ENCODE measurements around the gene SMOC2.

SMOC2 gene

DNA sequence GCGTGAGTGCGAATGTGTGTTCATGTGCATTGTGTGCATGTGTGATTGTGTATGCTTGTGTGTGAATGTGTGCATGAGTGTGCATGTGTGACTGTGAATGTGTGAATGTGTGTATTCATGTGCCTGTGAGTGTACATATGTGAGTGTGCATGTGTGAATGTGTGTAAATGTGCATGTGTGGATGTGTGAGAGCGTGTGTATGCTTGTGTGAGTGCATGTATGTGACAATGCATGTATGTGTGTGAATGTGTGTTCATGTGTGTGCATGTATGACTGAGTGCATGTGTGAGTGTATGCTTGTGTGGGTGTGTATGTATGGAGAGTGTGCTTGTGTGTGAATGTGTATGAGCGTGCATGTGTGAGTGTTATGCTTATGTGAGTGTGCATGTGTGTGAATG lies 77.4 kb downstream of the SMOC2 start:
- H3K27me3 ChIP-seq (ENCODE audit: control insufficient read depth, insufficient read depth, low read length) = no peaks in the 10 kb centered on the region
- no peak overlapping the region for H3K4me3 ChIP-seq (ENCODE audit: low read depth, low read length)
- no peak overlapping the region for H3K27ac ChIP-seq (ENCODE audit: low read depth, low read length)
- no peaks in the 10 kb centered on the region for H3K36me3 ChIP-seq (ENCODE audit: control insufficient read depth, insufficient read depth, low read length)
- H3K9me3 ChIP-seq (ENCODE audit: control insufficient read depth, insufficient read depth, low read depth, low read length) = no peaks in the 10 kb centered on the region
- no peaks in the 10 kb centered on the region for H3K4me1 ChIP-seq (ENCODE audit: control insufficient read depth, insufficient read depth, low read length)
- H3K9ac ChIP-seq (ENCODE audit: low read length) = no peak overlapping the region

GRCh38 chr6:168518867-168519266 lies 77.9 kb downstream of the SMOC2 start:
- H3K27me3 ChIP-seq (ENCODE audit: control insufficient read depth, insufficient read depth, low read length) = no peaks in the 10 kb centered on the region
- no peaks in the 10 kb centered on the region for H3K4me1 ChIP-seq (ENCODE audit: control insufficient read depth, insufficient read depth, low read length)
- H3K4me3 ChIP-seq (ENCODE audit: low read depth, low read length) = no peak overlapping the region
- no peak overlapping the region for H3K27ac ChIP-seq (ENCODE audit: low read depth, low read length)
- no peak overlapping the region for H3K9ac ChIP-seq (ENCODE audit: low read length)
- no peaks in the 10 kb centered on the region for H3K9me3 ChIP-seq (ENCODE audit: control insufficient read depth, insufficient read depth, low read depth, low read length)
- no peaks in the 10 kb centered on the region for H3K36me3 ChIP-seq (ENCODE audit: control insufficient read depth, insufficient read depth, low read length)

- H3K4me1 ChIP-seq (ENCODE audit: control insufficient read depth, insufficient read depth, low read length) = 0 out of 2 replicates have a peak, but pooled peaks cover 2% of the 10 kb centered on the region
- no peaks in the 10 kb centered on the region for H3K36me3 ChIP-seq (ENCODE audit: control insufficient read depth, insufficient read depth, low read length)
- no peak overlapping the region for H3K4me3 ChIP-seq (ENCODE audit: low read depth, low read length)
- no peaks in the 10 kb centered on the region for H3K9me3 ChIP-seq (ENCODE audit: control insufficient read depth, insufficient read depth, low read depth, low read length)
- H3K27me3 ChIP-seq (ENCODE audit: control insufficient read depth, insufficient read depth, low read length) = no peaks in the 10 kb centered on the region; the same call in 1 of the 2 replicates
- no peak overlapping the region for H3K9ac ChIP-seq (ENCODE audit: low read length)
- H3K27ac ChIP-seq (ENCODE audit: low read depth, low read length) = no peak overlapping the region
Measured at GRCh38 chr6:168520233-168520632, 79.2 kb downstream of the SMOC2 start.

DNA sequence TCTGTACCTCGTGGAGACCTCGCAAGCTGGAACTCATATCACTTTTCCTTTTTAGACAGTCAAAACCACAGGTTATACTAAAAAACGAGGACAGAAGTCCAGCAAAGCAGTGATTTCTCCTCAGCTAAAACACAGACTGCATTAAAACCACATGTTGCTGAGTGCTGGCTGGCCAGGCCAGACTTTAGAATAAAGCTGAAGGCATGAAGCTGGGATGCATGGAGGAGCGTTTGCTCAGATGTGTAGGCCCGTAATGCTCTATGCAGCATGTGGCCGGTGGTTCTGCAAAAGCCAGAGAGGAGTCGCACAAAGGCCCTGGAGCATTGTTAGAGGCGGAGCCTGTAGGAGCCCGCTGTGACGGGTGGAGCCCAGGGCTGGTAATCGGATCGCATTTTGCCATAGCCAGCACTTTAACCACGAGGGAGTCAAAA lies 83.6 kb downstream of the SMOC2 start:
- no peaks in the 10 kb centered on the region for H3K9me3 ChIP-seq (ENCODE audit: control insufficient read depth, insufficient read depth, low read depth, low read length)
- H3K9ac ChIP-seq (ENCODE audit: low read length) = no peak overlapping the region
- no peaks in the 10 kb centered on the region; the same call in 1 of the 2 replicates for H3K27me3 ChIP-seq (ENCODE audit: control insufficient read depth, insufficient read depth, low read length)

DNA sequence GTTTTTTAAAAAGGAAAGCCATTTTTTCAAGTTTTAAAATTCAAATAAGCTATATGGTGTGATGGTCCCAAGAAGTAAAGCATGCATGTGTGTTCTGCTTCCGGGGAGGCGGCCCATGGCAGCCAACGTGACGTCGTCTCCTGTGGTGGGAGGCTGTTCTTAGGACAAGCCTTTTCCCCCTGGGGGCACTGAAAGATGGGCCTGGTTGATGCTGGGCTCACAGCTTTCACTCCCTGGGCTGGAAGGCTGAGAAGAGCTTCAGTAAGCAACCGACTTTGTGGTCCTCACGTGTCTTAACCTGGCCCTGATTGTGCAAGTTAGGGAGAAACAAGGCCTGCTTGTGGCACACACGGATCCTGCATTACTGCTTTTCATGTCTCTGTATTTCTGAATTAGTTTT lies 84.1 kb downstream of the SMOC2 start:
- Histone ChIP-seq H3K9ac (ENCODE audit: low read length) (no peak overlapping the region), H3K4me3 (ENCODE audit: low read depth, low read length) (no peak overlapping the region), H3K27ac (ENCODE audit: low read depth, low read length) (no peak overlapping the region), H3K9me3 (ENCODE audit: control insufficient read depth, insufficient read depth, low read depth, low read length) (no peaks in the 10 kb centered on the region), H3K27me3 (ENCODE audit: control insufficient read depth, insufficient read depth, low read length) (no peaks in the 10 kb centered on the region; the same call in 1 of the 2 replicates), H3K4me1 (ENCODE audit: control insufficient read depth, insufficient read depth, low read length) (0 out of 2 replicates have a peak, but pooled peaks cover 2% of the 10 kb centered on the region), H3K36me3 (ENCODE audit: control insufficient read depth, insufficient read depth, low read length) (no peaks in the 10 kb centered on the region)

More for the DNA sequence above, 83.6 kb downstream of the SMOC2 start:
- Histone ChIP-seq H3K4me1 (ENCODE audit: control insufficient read depth, insufficient read depth, low read length) (0 out of 2 replicates have a peak, but pooled peaks cover 2% of the 10 kb centered on the region), H3K27ac (ENCODE audit: low read depth, low read length) (no peak overlapping the region), H3K36me3 (ENCODE audit: control insufficient read depth, insufficient read depth, low read length) (no peaks in the 10 kb centered on the region), H3K4me3 (ENCODE audit: low read depth, low read length) (no peak overlapping the region)

DNA sequence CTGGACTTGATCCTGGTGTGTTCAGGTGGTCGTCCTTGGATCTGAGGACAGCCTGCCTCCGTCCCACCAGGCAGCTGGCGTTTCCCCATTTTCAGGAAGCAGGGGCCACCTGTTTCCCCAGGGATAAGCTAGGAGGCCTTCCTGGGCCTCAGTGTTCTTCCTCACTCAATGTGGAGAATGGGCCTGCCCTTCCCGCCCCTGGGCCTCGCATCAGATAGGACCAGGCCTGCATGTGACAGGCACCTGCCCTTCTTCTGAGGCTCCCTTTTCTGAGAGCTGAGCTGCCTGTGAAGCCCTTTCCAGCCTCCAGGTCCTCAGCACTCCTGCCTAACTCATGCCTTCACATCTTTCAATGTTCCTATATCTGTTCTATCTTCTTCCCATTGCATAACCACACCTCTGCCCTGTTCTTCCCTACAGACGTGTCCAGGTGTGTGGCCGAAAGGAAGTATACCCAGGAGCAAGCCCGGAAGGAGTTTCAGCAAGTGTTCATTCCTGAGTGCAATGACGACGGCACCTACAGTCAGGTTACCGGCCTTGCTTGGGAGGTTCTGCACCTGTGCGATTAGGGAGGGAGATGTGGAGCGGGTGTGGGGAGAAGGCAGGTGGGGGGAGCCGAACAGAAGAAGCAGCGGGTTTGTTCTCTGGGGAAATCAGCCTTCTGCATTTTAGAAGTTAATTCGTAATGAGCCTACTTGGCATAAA lies 85.1 kb downstream of the SMOC2 start:
- H3K27me3 ChIP-seq (ENCODE audit: control insufficient read depth, insufficient read depth, low read length) = no peaks in the 10 kb centered on the region; the same call in 1 of the 2 replicates
- H3K36me3 ChIP-seq (ENCODE audit: control insufficient read depth, insufficient read depth, low read length) = no peaks in the 10 kb centered on the region
- no peak overlapping the region for H3K27ac ChIP-seq (ENCODE audit: low read depth, low read length)
- H3K9ac ChIP-seq (ENCODE audit: low read length) = no peak overlapping the region
- no peaks in the 10 kb centered on the region for H3K9me3 ChIP-seq (ENCODE audit: control insufficient read depth, insufficient read depth, low read depth, low read length)
- H3K4me1 ChIP-seq (ENCODE audit: control insufficient read depth, insufficient read depth, low read length) = 0 out of 2 replicates have a peak, but pooled peaks cover 2% of the 10 kb centered on the region
- H3K4me3 ChIP-seq (ENCODE audit: low read depth, low read length) = no peak overlapping the region

DNA sequence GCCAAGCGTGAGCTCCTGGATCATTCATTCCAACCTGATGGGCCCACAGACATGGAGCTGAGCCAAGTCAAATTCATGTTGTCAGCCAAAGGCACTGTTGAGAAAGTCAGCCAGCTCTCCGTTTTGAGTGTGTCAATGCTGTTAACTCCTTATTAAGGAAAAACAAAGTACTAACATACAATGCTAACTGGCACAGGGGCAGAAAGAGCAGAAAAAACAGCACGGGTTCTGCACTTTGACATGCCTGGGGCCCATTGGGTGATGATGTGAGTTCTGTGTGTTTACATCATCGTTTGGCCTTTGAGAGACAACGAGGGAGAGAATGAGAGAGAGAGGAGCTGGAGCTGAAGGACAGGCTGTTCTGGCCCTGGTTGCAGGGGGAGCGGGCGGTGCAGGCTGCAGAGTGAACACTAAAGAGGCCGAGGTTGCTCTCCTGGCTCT lies 85.9 kb downstream of the SMOC2 start:
- H3K27ac ChIP-seq (ENCODE audit: low read depth, low read length) = no peak overlapping the region
- no peaks in the 10 kb centered on the region; the same call in 1 of the 2 replicates for H3K27me3 ChIP-seq (ENCODE audit: control insufficient read depth, insufficient read depth, low read length)
- H3K4me1 ChIP-seq (ENCODE audit: control insufficient read depth, insufficient read depth, low read length) = 0 out of 2 replicates have a peak, but pooled peaks cover 2% of the 10 kb centered on the region
- H3K9ac ChIP-seq (ENCODE audit: low read length) = no peak overlapping the region
- no peak overlapping the region for H3K4me3 ChIP-seq (ENCODE audit: low read depth, low read length)
- no peaks in the 10 kb centered on the region for H3K9me3 ChIP-seq (ENCODE audit: control insufficient read depth, insufficient read depth, low read depth, low read length)
- H3K36me3 ChIP-seq (ENCODE audit: control insufficient read depth, insufficient read depth, low read length) = no peaks in the 10 kb centered on the region

GRCh38 chr6:168527451-168528210 lies 86.6 kb downstream of the SMOC2 start:
- no peak overlapping the region for H3K9ac ChIP-seq (ENCODE audit: low read length)
- H3K36me3 ChIP-seq (ENCODE audit: control insufficient read depth, insufficient read depth, low read length) = no peaks in the 10 kb centered on the region
- no peaks in the 10 kb centered on the region for H3K9me3 ChIP-seq (ENCODE audit: control insufficient read depth, insufficient read depth, low read depth, low read length)
- H3K27ac ChIP-seq (ENCODE audit: low read depth, low read length) = no peak overlapping the region
- H3K4me3 ChIP-seq (ENCODE audit: low read depth, low read length) = no peak overlapping the region
- H3K4me1 ChIP-seq (ENCODE audit: control insufficient read depth, insufficient read depth, low read length) = 0 out of 2 replicates have a peak, but pooled peaks cover 2% of the 10 kb centered on the region
- H3K27me3 ChIP-seq (ENCODE audit: control insufficient read depth, insufficient read depth, low read length) = no peaks in the 10 kb centered on the region; the same call in 1 of the 2 replicates

GRCh38 chr6:168528474-168529095 lies 87.6 kb downstream of the SMOC2 start:
- Histone ChIP-seq H3K27me3 (ENCODE audit: control insufficient read depth, insufficient read depth, low read length) (no peaks in the 10 kb centered on the region; the same call in 1 of the 2 replicates), H3K4me3 (ENCODE audit: low read depth, low read length) (no peak overlapping the region), H3K27ac (ENCODE audit: low read depth, low read length) (no peak overlapping the region), H3K9me3 (ENCODE audit: control insufficient read depth, insufficient read depth, low read depth, low read length) (no peaks in the 10 kb centered on the region), H3K9ac (ENCODE audit: low read length) (no peak overlapping the region), H3K36me3 (ENCODE audit: control insufficient read depth, insufficient read depth, low read length) (no peaks in the 10 kb centered on the region), H3K4me1 (ENCODE audit: control insufficient read depth, insufficient read depth, low read length) (0 out of 2 replicates have a peak, but pooled peaks cover 2% of the 10 kb centered on the region)

DNA sequence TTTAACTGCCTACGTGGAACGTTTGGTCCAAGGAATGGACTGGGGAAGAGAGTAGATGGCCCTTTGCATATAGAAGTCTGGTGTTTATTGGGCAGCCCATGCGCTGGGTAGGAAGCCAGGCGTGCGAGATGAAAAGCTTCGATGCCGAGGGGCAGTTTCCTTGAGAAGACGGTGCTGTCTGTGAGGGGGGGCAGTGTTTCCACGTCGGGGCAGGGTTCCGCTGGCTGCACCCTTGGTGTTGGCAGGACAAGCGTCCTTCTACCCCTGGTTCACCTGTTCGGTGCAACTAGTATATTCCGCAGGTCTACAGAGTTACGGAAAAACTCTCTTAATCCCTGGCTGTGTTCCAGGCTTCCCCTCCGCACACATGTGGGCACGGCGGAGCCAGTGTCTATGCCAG lies 88.2 kb downstream of the SMOC2 start:
- no peaks in the 10 kb centered on the region; the same call in 1 of the 2 replicates for H3K27me3 ChIP-seq (ENCODE audit: control insufficient read depth, insufficient read depth, low read length)
- H3K9ac ChIP-seq (ENCODE audit: low read length) = no peak overlapping the region
- H3K4me1 ChIP-seq (ENCODE audit: control insufficient read depth, insufficient read depth, low read length) = 0 out of 2 replicates have a peak, but pooled peaks cover 2% of the 10 kb centered on the region
- H3K4me3 ChIP-seq (ENCODE audit: low read depth, low read length) = no peak overlapping the region
- H3K27ac ChIP-seq (ENCODE audit: low read depth, low read length) = no peak overlapping the region
- H3K36me3 ChIP-seq (ENCODE audit: control insufficient read depth, insufficient read depth, low read length) = no peaks in the 10 kb centered on the region
- no peaks in the 10 kb centered on the region for H3K9me3 ChIP-seq (ENCODE audit: control insufficient read depth, insufficient read depth, low read depth, low read length)

Measured in HUES6 (cell line).